ENCODE measurements around the gene ISG15. TPM values are rescaled to one million over a fixed set of nuclear protein-coding genes. Genes with fewer than 3 reads are reported as not detected.
A peak's percentile ranks its signal among the peaks of the same experiment; 100 is the strongest.
"Not testable (repeated sequence)": the region's sequence is repeated elsewhere in the genome, so short reads cannot be mapped to it uniquely, and the experiment has no call there.

Gene ISG15
- total RNA-seq, 1 donor from 2014 or later, result 45.5 TPM

GRCh38 chr1:971751-972506 lies 41.4 kb upstream of the ISG15 start:
- peaks cover 13% of the 10 kb centered on the region for H3K27me3 Mint-ChIP-seq
- no peaks in the 10 kb centered on the region for H3K36me3 Mint-ChIP-seq (ENCODE audit: low read depth)
- H3K9me3 Mint-ChIP-seq, result no peaks in the 10 kb centered on the region
- DNase-seq, result no peak
- intact Hi-C loops (cut with micrococcal nuclease), result no loop called here
- H3K4me1 Mint-ChIP-seq, result peaks cover 6% of the 10 kb centered on the region
- H3K4me3 Mint-ChIP-seq, result no peak overlapping the region
- H3K27ac Mint-ChIP-seq, result no peak overlapping the region

GRCh38 chr1:972726-973458 lies 40.4 kb upstream of the ISG15 start:
- intact Hi-C loops (cut with micrococcal nuclease), result no loop called here
- peaks cover 6% of the 10 kb centered on the region for H3K4me1 Mint-ChIP-seq
- H3K27me3 Mint-ChIP-seq, result peaks cover 13% of the 10 kb centered on the region
- H3K27ac Mint-ChIP-seq, result no peak overlapping the region
- no peak overlapping the region for H3K4me3 Mint-ChIP-seq
- H3K9me3 Mint-ChIP-seq, result no peaks in the 10 kb centered on the region
- DNase-seq, result no peak
- no peaks in the 10 kb centered on the region for H3K36me3 Mint-ChIP-seq (ENCODE audit: low read depth)

GRCh38 chr1:973459-974292 lies 39.6 kb upstream of the ISG15 start:
- H3K36me3 Mint-ChIP-seq (ENCODE audit: low read depth), result no peaks in the 10 kb centered on the region
- no peak for DNase-seq
- peaks cover 5% of the 10 kb centered on the region for H3K4me1 Mint-ChIP-seq
- peaks cover 12% of the 10 kb centered on the region for H3K27me3 Mint-ChIP-seq
- H3K9me3 Mint-ChIP-seq, result no peaks in the 10 kb centered on the region
- intact Hi-C loops (cut with micrococcal nuclease), result no loop called here
- H3K27ac Mint-ChIP-seq, result no peak overlapping the region
- H3K4me3 Mint-ChIP-seq, result no peak overlapping the region

- Mint-ChIP-seq H3K27me3 (peaks cover 9% of the 10 kb centered on the region), H3K4me3 (no peak overlapping the region)
Measured at GRCh38 chr1:974293-974640, 39.0 kb upstream of the ISG15 start.

GRCh38 chr1:974687-975328 lies 38.5 kb upstream of the ISG15 start:
- intact Hi-C loops (cut with micrococcal nuclease), result no loop called here
- H3K4me3 Mint-ChIP-seq, result no peak overlapping the region
- no peaks in the 10 kb centered on the region for H3K36me3 Mint-ChIP-seq (ENCODE audit: low read depth)
- H3K27ac Mint-ChIP-seq, result no peak overlapping the region
- peaks cover 5% of the 10 kb centered on the region for H3K4me1 Mint-ChIP-seq
- no peak for DNase-seq
- no peaks in the 10 kb centered on the region for H3K9me3 Mint-ChIP-seq
- H3K27me3 Mint-ChIP-seq, result peaks cover 6% of the 10 kb centered on the region

More at GRCh38 chr1:974293-974640, 39.0 kb upstream of the ISG15 start:
- no peak for DNase-seq
- H3K36me3 Mint-ChIP-seq (ENCODE audit: low read depth), result no peaks in the 10 kb centered on the region
- intact Hi-C loops (cut with micrococcal nuclease), result no loop called here
- H3K4me1 Mint-ChIP-seq, result peaks cover 5% of the 10 kb centered on the region
- no peaks in the 10 kb centered on the region for H3K9me3 Mint-ChIP-seq
- H3K27ac Mint-ChIP-seq, result no peak overlapping the region

- Mint-ChIP-seq H3K9me3 (no peaks in the 10 kb centered on the region), H3K4me3 (no peak overlapping the region), H3K27ac (no peak overlapping the region), H3K4me1 (peaks cover 5% of the 10 kb centered on the region), H3K27me3 (peaks cover 6% of the 10 kb centered on the region), H3K36me3 (ENCODE audit: low read depth) (no peaks in the 10 kb centered on the region)
- intact Hi-C loops (cut with micrococcal nuclease), result no loop called here
- DNase-seq, result no peak
Measured at GRCh38 chr1:975365-975764, 37.9 kb upstream of the ISG15 start.

GRCh38 chr1:975896-976683 lies 37.2 kb upstream of the ISG15 start:
- intact Hi-C loops (cut with micrococcal nuclease), result loop anchor here (1.0 kb wide), 1 partner anchor 72 kb away; no protein-coding TSS in a partner anchor
- Mint-ChIP-seq H3K4me1 (peaks cover 5% of the 10 kb centered on the region), H3K4me3 (no peak overlapping the region), H3K27me3 (peaks cover 6% of the 10 kb centered on the region), H3K36me3 (ENCODE audit: low read depth) (no peaks in the 10 kb centered on the region), H3K9me3 (no peaks in the 10 kb centered on the region), H3K27ac (no peak overlapping the region)
- DNase-seq, result peak; percentile 91

GRCh38 chr1:976791-977190 lies 36.5 kb upstream of the ISG15 start:
- intact Hi-C loops (cut with micrococcal nuclease), result loop anchor here (1.0 kb wide), 1 partner anchor 72 kb away; no protein-coding TSS in a partner anchor

GRCh38 chr1:978069-978834 lies 35.0 kb upstream of the ISG15 start:
- Mint-ChIP-seq H3K27me3 (peaks cover 6% of the 10 kb centered on the region), H3K4me3 (peak overlapping the region; percentile 35), H3K27ac (peak overlapping the region; percentile 60), H3K36me3 (ENCODE audit: low read depth) (no peaks in the 10 kb centered on the region), H3K4me1 (peaks cover 5% of the 10 kb centered on the region), H3K9me3 (no peaks in the 10 kb centered on the region)
- no peak for DNase-seq
- intact Hi-C loops (cut with micrococcal nuclease), result no loop called here

More at GRCh38 chr1:976791-977190, 36.5 kb upstream of the ISG15 start:
- not testable (repeated sequence) for H3K27me3 Mint-ChIP-seq; H3K4me3 Mint-ChIP-seq; H3K27ac Mint-ChIP-seq; H3K36me3 Mint-ChIP-seq (ENCODE audit: low read depth); H3K4me1 Mint-ChIP-seq; DNase-seq; H3K9me3 Mint-ChIP-seq

- no peaks in the 10 kb centered on the region for H3K9me3 Mint-ChIP-seq
- H3K36me3 Mint-ChIP-seq (ENCODE audit: low read depth), result no peaks in the 10 kb centered on the region
- intact Hi-C loops (cut with micrococcal nuclease), result no loop called here
- no peak for DNase-seq
- no peak overlapping the region for H3K4me3 Mint-ChIP-seq
- no peak overlapping the region for H3K27ac Mint-ChIP-seq
- peaks cover 6% of the 10 kb centered on the region for H3K27me3 Mint-ChIP-seq
- H3K4me1 Mint-ChIP-seq, result peaks cover 5% of the 10 kb centered on the region
Measured at GRCh38 chr1:978835-979743, 34.2 kb upstream of the ISG15 start.

- DNase-seq, result no peak
- no peaks in the 10 kb centered on the region for H3K9me3 Mint-ChIP-seq
- peaks cover 6% of the 10 kb centered on the region for H3K27me3 Mint-ChIP-seq
- no peaks in the 10 kb centered on the region for H3K36me3 Mint-ChIP-seq (ENCODE audit: low read depth)
- H3K27ac Mint-ChIP-seq, result no peak overlapping the region
- no peak overlapping the region for H3K4me3 Mint-ChIP-seq
- peaks cover 5% of the 10 kb centered on the region for H3K4me1 Mint-ChIP-seq
- intact Hi-C loops (cut with micrococcal nuclease), result no loop called here
Measured at GRCh38 chr1:979744-980072, 33.6 kb upstream of the ISG15 start.

- Mint-ChIP-seq H3K9me3 (no peaks in the 10 kb centered on the region), H3K4me1 (peaks cover 5% of the 10 kb centered on the region), H3K27ac (no peak overlapping the region), H3K36me3 (ENCODE audit: low read depth) (no peaks in the 10 kb centered on the region), H3K27me3 (peaks cover 8% of the 10 kb centered on the region), H3K4me3 (no peak overlapping the region)
- DNase-seq, result no peak
- intact Hi-C loops (cut with micrococcal nuclease), result no loop called here
Measured at GRCh38 chr1:980137-980571, 33.1 kb upstream of the ISG15 start.
